ENCODE results near the gene PDX1. TPM values are rescaled to one million over a fixed set of nuclear protein-coding genes. Genes with fewer than 3 reads are reported as not detected.

The PDX1 gene
- total RNA-seq, result not detected

DNA sequence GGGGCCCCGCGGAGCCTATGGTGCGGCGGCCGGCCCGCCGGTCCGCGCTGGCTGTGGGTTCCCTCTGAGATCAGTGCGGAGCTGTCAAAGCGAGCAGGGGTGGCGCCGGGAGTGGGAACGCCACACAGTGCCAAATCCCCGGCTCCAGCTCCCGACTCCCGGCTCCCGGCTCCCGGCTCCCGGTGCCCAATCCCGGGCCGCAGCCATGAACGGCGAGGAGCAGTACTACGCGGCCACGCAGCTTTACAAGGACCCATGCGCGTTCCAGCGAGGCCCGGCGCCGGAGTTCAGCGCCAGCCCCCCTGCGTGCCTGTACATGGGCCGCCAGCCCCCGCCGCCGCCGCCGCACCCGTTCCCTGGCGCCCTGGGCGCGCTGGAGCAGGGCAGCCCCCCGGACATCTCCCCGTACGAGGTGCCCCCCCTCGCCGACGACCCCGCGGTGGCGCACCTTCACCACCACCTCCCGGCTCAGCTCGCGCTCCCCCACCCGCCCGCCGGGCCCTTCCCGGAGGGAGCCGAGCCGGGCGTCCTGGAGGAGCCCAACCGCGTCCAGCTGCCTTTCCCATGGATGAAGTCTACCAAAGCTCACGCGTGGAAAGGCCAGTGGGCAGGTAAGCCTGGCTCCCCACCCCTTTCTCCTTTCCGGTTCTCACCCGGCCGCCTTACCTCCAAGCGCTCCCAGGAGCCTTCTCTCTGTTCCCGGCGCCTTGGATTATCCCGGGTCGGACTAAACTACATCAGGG is at the start of gene PDX1:
PDX1 (plus strand) TSS at position 67 of the 743 bp plus-strand sequence; CDS start at position 206, 139 bp downstream.
- no peak for FAIRE-seq
- DNase-seq (ENCODE audit: low spot score in 2 of 2), result peak in 1 of 2 donors; percentile 56

- no peak for FAIRE-seq
Observed at GRCh38 chr13:27878274-27878673, 41.5 kb upstream of the PDX1 start.

GRCh38 chr13:27889471-27889870 is 30.3 kb upstream of the PDX1 start:
- FAIRE-seq (no peak), DNase-seq (ENCODE audit: low spot score in 2 of 2) (no peak)

More at GRCh38 chr13:27878274-27878673, 41.5 kb upstream of the PDX1 start:
- DNase-seq (ENCODE audit: low spot score in 2 of 2), result no peak

- no peak for FAIRE-seq
- no peak for DNase-seq (ENCODE audit: low spot score in 2 of 2)
Observed at GRCh38 chr13:27896726-27897125, 23.1 kb upstream of the PDX1 start.

DNA sequence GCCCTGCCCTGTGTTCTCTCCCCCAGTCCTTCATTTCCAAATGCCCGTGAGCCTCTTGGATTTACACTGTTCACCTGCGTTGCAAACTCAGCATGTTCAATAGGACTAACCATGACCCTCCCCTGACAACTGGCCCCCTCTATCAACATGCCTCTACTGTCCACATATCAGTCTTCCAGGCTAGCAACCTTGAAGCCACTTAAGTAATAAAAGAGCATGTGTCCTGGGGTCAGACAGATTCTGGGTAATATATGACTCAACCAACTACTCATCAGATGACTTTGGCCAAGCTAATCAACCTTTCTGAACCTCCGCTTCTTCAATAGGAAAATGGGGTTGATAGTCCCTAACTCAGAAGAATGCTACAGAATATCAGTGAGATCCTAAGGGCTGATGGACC is 15.1 kb upstream of the PDX1 start:
- FAIRE-seq (no peak), DNase-seq (ENCODE audit: low spot score in 2 of 2) (no peak)

- FAIRE-seq (no peak), DNase-seq (ENCODE audit: low spot score in 2 of 2) (no peak)
Observed at GRCh38 chr13:27905650-27906049, 14.2 kb upstream of the PDX1 start.

- no peak for FAIRE-seq
- no peak for DNase-seq (ENCODE audit: low spot score in 2 of 2)
Observed at GRCh38 chr13:27907121-27907787, 12.5 kb upstream of the PDX1 start.

GRCh38 chr13:27909378-27909777 is 10.4 kb upstream of the PDX1 start:
- DNase-seq (ENCODE audit: low spot score in 2 of 2), result no peak
- no peak for FAIRE-seq

DNA sequence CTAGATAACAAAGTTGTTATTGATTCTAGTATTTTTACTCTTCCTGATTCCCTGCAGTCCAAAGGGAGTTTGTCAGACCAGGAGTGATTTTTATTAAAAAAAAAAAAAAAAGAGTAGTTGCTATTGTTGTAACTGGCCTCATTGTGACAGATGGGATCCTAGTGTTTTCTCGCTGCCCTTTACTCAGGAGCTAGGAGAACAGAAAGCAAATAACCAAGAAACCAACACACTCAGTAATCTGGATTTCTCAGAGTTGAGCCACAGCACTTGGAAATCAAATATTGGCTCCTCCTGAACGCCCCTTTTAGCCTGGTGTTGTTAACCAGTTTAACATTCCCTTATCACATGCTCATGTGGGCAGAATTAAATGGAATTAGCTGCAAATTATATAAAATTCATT is 8.3 kb upstream of the PDX1 start:
- FAIRE-seq, result no peak
- no peak for DNase-seq (ENCODE audit: low spot score in 2 of 2)

- no peak for FAIRE-seq
- DNase-seq (ENCODE audit: low spot score in 2 of 2), result no peak
Observed at GRCh38 chr13:27913160-27913559, 6.6 kb upstream of the PDX1 start.

DNA sequence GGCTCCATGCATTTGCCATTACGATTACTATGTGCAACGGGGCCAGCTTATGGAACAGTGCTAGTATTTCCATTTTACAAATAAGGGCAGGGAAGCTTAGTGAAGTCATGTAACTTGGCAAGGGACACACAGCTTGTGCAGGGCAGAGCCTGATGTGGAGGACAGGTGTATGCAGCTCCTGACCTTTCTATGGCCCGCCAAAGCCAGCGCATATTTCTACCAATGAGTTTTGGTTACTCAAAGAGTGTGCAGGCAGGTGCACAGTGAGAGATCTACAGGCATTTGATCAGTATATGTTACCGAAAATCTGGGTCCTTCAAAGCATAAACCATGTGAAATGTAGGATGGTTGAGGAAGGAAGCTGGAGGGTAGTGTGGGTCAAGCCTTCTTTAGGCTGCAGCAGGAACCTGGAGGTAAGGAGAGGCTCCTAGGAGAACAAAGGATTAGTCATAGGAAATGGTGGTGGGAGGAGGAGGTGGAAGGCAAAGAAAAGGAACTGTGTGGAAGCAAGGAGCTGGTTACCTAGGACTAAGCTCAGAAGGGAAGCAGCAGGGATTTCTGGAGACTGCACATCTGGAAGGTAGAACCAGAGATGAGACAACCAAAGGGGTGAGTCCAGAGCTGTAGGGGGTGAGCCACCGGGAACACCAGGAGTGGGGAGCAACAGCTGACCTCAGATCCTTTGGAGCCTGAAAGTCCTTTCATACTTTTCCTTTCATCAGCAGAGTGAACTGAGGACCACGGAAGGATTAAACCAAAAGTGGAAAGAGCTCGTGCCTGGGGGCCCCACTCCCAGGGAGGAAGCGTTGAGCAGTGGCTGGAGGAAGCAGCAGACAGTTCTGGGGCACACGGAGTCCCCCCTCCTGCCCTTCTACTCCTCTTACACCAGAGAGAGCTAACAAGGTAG is 4.2 kb upstream of the PDX1 start:
- DNase-seq (ENCODE audit: low spot score in 2 of 2) (no peak), FAIRE-seq (no peak)

DNA sequence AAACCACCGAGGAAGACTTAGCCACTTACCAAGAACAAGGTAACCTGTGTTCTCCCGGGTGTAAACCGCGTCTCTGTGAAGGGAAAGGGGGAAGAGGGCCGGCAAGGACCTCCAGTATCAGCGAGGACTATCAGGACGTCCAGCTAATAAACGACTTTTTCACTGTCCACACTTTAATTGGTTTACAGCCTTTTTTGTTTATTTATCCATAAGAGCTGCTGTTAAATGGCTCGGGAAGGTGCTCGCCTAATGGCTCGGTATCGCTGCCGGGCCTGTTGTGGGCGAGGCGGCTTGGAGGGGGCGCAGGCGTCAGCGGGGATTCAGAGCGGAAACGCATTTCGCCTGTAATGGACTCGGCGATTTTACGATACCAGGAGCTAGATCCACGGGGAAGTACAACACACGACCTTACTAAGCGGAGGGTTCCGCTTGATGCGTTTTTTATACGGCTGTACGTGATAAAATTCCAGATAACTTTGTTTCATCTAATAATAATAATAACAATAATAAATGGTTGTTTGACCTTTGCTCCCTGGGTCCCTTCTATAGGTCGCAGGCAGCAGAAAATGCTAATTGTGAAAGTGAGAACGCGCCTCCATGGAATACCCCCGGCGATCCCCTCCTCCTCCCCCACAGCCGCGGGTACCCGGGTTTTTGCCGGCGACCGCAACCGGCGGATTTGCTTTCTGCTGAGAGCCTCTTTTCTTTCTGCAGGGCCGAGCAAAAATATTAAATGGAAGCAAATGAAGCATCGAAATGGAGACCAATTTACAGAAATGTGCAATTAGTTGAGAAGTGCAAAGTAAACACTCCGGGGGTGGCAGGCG is 2.5 kb upstream of the PDX1 start:
- no peak for FAIRE-seq

GRCh38 chr13:27918041-27918917 is 1.5 kb upstream of the PDX1 start:
- DNase-seq (ENCODE audit: low spot score in 2 of 2) (peak in 1 of 2 donors; percentile 14), FAIRE-seq (no peak)

More for the DNA sequence above, 2.5 kb upstream of the PDX1 start:
- no peak for DNase-seq (ENCODE audit: low spot score in 2 of 2)

GRCh38 chr13:27918918-27919658 is 712 bp upstream of the PDX1 start:
- FAIRE-seq (no peak), DNase-seq (ENCODE audit: low spot score in 2 of 2) (peak in 1 of 2 donors; percentile 16)

DNA sequence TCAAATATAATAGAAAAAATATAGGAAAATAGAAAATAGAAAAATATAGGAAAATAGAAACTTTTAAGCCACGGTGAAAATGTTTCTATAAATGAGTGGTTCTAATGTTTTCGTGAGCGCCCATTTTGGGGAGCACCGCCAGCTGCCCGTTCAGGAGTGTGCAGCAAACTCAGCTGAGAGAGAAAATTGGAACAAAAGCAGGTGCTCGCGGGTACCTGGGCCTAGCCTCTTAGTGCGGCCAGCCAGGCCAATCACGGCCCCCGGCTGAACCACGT is 204 bp upstream of the PDX1 start:
- FAIRE-seq, result no peak

GRCh38 chr13:27920677-27921420 is 1.0 kb downstream of the PDX1 start:
- DNase-seq (ENCODE audit: low spot score in 2 of 2), result peak in 1 of 2 donors; percentile 33
- no peak for FAIRE-seq

More for the DNA sequence above, 204 bp upstream of the PDX1 start:
- DNase-seq (ENCODE audit: low spot score in 2 of 2), result no peak

DNA sequence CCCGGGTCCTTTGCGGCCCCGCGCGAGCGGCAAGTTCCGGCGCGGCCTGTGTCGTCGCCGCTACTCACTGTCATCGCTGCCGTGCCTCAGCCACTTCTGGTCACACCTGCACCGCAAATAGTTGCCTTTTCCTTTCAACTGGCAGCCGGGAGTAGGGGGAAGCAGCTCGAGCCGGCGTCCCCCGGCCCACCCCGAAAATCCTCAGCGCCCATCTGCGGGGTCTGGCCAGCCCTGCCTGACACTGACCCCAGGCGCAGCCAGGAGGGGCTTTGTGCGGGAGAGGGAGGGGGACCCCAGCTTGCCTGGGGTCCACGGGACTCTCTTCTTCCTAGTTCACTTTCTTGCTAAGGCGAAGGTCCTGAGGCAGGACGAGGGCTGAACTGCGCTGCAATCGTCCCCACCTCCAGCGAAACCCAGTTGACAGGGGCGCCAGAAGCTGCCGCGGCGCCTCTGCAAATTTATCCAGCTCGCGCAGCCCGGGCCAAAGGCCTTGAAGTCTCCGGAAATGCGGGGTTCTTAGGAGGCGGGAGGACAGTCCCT is 1.7 kb downstream of the PDX1 start:
- FAIRE-seq, result no peak
- DNase-seq (ENCODE audit: low spot score in 2 of 2), result peak in 1 of 2 donors; percentile 28
